Gastroesophageal sphincter (tissue), 4 donors: ENCODE data around the gene NUDT16L1. TPM values are rescaled to one million over a fixed set of nuclear protein-coding genes. Genes with fewer than 3 reads are reported as not detected.

ENCODE experiments used
- ATAC-seq: fragments of 150-250 bp; one replicate; pipeline ENCODE4 v1.9.1; 2016; ENCODE audit warnings: mild to moderate bottlenecking, moderate library complexity
- H3K27ac ChIP-seq, 4 donors: fragments of 200-600 bp; sonication (generic) in 3 of 4; 1 replicate in 3 of 4; 2 replicates in 1 of 4; pipeline ENCODE4 v1.5.1; 2016 to 2019
- H3K27me3 ChIP-seq: fragments of 200-600 bp; sonication (generic); one replicate; pipeline ENCODE4 v1.5.1; 2019
- H3K36me3 ChIP-seq, 2 donors: fragments of 200-600 bp; sonication (generic); one replicate each; pipeline ENCODE4 v1.5.1; 2019; ENCODE audit warnings: control low read depth in 1 of 2
- H3K4me1 ChIP-seq, 3 donors: fragments of 200-600 bp; sonication (generic); 1 replicate in 2 of 3; 2 replicates in 1 of 3; pipeline ENCODE4 v1.5.1; 2016 to 2019; ENCODE audit warnings: control low read depth in 2 of 3
- H3K4me3 ChIP-seq, 2 donors: fragments of 200-600 bp; sonication (generic); one replicate each; pipeline ENCODE4 v1.5.1; 2019; ENCODE audit warnings: mild to moderate bottlenecking in 1 of 2, moderate library complexity in 1 of 2
- H3K9me3 ChIP-seq, 3 donors: fragments of 200-600 bp; sonication (generic); one replicate each; pipeline ENCODE4 v1.5.1; 2017 to 2019; ENCODE audit warnings: control low read depth in 2 of 3
- EP300 ChIP-seq: sonication (generic); formaldehyde crosslinking; IDR thresholded peaks from one replicate; pipeline ENCODE4 v1.6.1; 2017; ENCODE audit warnings: antibody characterized with exemption, mild to moderate bottlenecking
- POLR2A ChIP-seq, 2 donors: fragments of 450-650 bp; IDR thresholded peaks; one replicate each; pipeline ENCODE4 v1.6.1; 2017; ENCODE audit warnings: antibody characterized with exemption in 2 of 2, mild to moderate bottlenecking in 2 of 2, moderate library complexity in 1 of 2
- POLR2AphosphoS5 ChIP-seq: sonication (generic); formaldehyde crosslinking; IDR thresholded peaks from one replicate; pipeline ENCODE4 v1.6.1; 2017; ENCODE audit warnings: antibody characterized with exemption
- WGBS, 2 donors: methylation state at CpG; one replicate each; pipeline ENCODE4 v1.1.5; 2018; ENCODE audit warnings: low coverage in 1 of 2; 5-methylcytosine and 5-hydroxymethylcytosine counted together
- total RNA-seq, 4 donors: library from RNA; depleted of rRNA; stranded (reverse); fragments of >200 nt; gene quantifications; one replicate each; pipeline ENCODE4 v1.1.0, GENCODE V29; 2016
- TF ChIP-seq, protein P1 (sequence below), 4 experiments: fragments of 200-600 bp in 2 of 4; fragments of 450-650 bp in 2 of 4; sonication (generic) in 1 of 4; IDR thresholded peaks; one replicate each; pipeline ENCODE4 v1.5.1; 2017 to 2019; ENCODE audit warnings: antibody characterized with exemption in 4 of 4, mild to moderate bottlenecking in 2 of 4, moderate library complexity in 2 of 4

The NUDT16L1 gene
- total RNA-seq, 4 donors from 2014 or later, result 14.8 to 26.3 (median 21.4) TPM

DNA sequence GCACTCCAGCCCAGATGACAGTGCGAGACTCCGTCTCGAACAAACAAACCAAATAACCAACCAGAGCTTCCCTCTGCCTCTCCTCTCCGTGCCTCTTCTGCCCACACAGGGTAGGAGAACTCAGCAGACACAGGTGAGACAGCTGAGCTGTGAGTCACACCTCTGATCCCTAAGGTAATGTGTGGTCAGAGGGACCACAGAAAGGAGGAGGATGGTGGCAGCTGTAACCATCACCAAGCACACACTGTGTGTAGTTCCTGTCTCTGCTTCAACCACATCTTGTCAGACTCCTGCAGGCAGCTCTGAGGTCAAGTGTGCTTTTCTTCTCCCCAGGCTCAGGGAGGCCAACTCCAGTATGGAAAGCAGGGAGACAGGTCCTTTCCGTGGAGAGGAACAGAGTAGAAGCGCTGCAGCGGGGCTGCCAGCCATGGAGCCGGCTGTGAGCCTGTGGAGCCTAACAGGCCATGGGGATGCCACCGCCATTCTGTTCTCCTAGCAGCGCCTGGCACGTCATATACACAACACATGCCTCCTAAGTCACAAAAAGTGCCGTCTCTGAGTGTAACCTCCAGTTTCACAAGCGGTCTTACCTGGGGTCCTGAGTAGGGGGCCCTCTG lies 7.1 kb downstream of the NUDT16L1 start:
- 86 to 90% methylated on average over 6 to 7 of the region's 13 CpGs for WGBS, 2 donors
- Histone ChIP-seq H3K27ac (no peak overlapping the region), H3K36me3 (peaks cover 0 to 100% of the 10 kb centered on the region in 2 donors), H3K4me3 (no peak overlapping the region), H3K9me3 (no peaks in the 10 kb centered on the region), H3K27me3 (no peaks in the 10 kb centered on the region), H3K4me1 (peaks cover 0 to 19% (median 5%) of the 10 kb centered on the region in 3 donors)
- TF ChIP-seq POLR2AphosphoS5, result no peak
- TF ChIP-seq POLR2A (IDR thresholded peaks at IDR 0.05), result no peak
- TF ChIP-seq, protein P1, sequence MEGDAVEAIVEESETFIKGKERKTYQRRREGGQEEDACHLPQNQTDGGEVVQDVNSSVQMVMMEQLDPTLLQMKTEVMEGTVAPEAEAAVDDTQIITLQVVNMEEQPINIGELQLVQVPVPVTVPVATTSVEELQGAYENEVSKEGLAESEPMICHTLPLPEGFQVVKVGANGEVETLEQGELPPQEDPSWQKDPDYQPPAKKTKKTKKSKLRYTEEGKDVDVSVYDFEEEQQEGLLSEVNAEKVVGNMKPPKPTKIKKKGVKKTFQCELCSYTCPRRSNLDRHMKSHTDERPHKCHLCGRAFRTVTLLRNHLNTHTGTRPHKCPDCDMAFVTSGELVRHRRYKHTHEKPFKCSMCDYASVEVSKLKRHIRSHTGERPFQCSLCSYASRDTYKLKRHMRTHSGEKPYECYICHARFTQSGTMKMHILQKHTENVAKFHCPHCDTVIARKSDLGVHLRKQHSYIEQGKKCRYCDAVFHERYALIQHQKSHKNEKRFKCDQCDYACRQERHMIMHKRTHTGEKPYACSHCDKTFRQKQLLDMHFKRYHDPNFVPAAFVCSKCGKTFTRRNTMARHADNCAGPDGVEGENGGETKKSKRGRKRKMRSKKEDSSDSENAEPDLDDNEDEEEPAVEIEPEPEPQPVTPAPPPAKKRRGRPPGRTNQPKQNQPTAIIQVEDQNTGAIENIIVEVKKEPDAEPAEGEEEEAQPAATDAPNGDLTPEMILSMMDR (IDR thresholded peaks at IDR 0.05), result no peak
- TF ChIP-seq EP300, result no peak
- no peak for ATAC-seq

DNA sequence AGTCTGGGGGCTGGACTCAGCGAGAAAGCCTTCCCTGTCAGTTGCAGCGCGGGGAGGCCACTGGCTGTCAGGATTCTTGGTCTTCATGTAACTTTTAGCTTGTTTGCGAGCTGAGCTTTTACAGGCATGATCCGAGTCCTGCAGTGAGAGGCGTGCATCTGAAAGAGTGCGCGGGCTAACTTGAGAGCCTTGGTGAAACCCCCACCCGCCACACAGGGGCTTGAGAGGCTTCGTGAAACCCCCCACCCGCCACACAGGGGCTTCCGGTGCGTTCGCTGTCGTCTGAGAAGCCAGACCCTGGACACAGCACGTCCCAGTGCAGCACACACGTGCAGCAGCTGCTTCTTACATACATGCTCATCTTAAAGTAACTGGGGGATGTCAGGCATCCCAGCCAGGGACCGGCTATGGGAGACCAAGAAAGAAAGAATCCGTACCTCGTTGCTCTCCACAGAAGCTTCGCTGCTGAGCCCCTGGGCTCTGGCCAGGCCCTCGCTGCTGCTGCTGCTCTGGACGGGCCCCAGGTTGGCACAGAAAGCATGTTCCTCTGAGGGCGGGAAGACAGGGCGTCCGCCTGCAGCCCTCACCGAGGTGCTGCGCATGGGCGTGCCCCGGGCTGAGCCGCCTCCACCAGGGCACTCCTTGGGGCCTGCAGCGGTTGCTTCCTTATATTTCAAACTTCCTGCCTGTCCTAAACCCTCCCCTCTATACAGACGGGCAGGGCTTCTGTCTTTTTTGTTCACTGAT lies 7.8 kb downstream of the NUDT16L1 start:
- Histone ChIP-seq H3K9me3 (no peaks in the 10 kb centered on the region), H3K4me1 (peaks cover 0 to 12% (median 5%) of the 10 kb centered on the region in 3 donors), H3K36me3 (peaks cover 0 to 96% of the 10 kb centered on the region in 2 donors), H3K4me3 (no peak overlapping the region), H3K27me3 (no peaks in the 10 kb centered on the region), H3K27ac (no peak overlapping the region)
- TF ChIP-seq, protein P1 (IDR thresholded peaks at IDR 0.05), result no peak
- no peak for TF ChIP-seq EP300
- TF ChIP-seq POLR2A (IDR thresholded peaks at IDR 0.05), result no peak
- ATAC-seq, result no peak
- 86% methylated on average over 9 of the region's 33 CpGs; no CpG with 5 or more reads in 1 of the 2 donors for WGBS, 2 donors

DNA sequence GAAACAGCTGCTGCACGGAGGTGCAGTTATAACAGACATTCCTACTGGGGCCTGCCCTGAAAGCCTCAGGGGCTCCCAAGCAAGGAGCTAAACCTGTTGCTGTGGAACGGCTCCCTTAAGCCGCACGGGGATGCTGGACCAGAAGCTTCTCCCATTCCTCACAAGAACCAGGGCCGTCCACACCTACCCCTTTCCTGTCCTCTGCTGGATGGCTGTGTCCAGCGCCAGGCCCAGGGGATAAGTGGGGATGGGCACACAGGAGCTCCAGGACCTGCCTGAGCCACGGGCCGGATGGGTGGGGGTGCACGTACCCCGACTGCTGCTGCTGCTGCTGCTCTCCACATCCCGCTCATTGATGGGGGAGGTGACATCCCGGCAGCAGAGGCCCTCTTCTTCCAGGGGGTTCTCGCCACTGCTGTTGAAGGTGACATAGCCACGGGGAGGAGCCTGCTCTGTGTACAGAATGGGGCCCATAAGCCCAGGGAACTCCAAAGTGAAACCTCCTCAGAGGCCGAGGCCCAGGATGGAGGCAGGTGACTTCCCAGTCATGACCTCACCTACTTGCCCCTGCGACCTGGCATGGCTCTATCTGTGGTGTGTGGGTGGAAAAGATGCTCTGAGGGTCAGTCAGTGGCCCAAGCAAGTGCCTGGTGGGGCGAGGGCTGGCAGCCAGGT lies 8.6 kb downstream of the NUDT16L1 start:
- WGBS, 2 donors, result 100% methylated on average over 2 of the region's 17 CpGs; no CpG with 5 or more reads in 1 of the 2 donors
- no peak for ATAC-seq
- H3K27ac ChIP-seq, result no peak overlapping the region
- H3K36me3 ChIP-seq, result peaks cover 0 to 96% of the 10 kb centered on the region in 2 donors
- no peak overlapping the region for H3K4me3 ChIP-seq
- TF ChIP-seq, protein P1 (IDR thresholded peaks at IDR 0.05), result no peak
- TF ChIP-seq EP300, result no peak
- TF ChIP-seq POLR2AphosphoS5, result no peak
- TF ChIP-seq POLR2A (IDR thresholded peaks at IDR 0.05), result no peak
- H3K4me1 ChIP-seq, result peaks cover 0 to 4% (median 0%) of the 10 kb centered on the region in 3 donors
- H3K27me3 ChIP-seq, result no peaks in the 10 kb centered on the region
- H3K9me3 ChIP-seq, result no peaks in the 10 kb centered on the region

DNA sequence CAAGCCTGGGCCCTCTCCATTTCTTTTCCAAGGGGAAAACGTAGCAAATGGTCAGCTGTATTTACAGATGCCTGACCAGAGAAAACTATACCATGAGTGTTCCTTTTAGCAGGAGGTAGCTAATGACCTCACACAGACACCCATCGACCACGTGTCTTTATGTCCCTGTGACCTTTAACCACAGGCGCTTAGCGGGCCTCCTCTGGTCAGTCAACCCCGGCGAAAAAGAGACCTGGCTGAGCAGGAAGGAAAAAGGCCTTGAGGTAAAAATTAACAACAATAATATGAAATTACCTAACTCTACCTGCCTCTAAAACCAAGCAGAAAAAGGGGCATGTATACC lies 9.1 kb downstream of the NUDT16L1 start:
- Histone ChIP-seq H3K27me3 (no peaks in the 10 kb centered on the region), H3K4me3 (no peak overlapping the region), H3K27ac (no peak overlapping the region), H3K4me1 (no peaks in the 10 kb centered on the region), H3K9me3 (no peaks in the 10 kb centered on the region), H3K36me3 (peaks cover 0 to 96% of the 10 kb centered on the region in 2 donors)
- 59 to 85% methylated on average over 6 to 7 of the region's 7 CpGs for WGBS, 2 donors
- TF ChIP-seq, protein P1 (IDR thresholded peaks at IDR 0.05), result no peak
- no peak for TF ChIP-seq EP300
- TF ChIP-seq POLR2A (IDR thresholded peaks at IDR 0.05), result no peak
- TF ChIP-seq POLR2AphosphoS5, result no peak
- no peak for ATAC-seq
